HepG2 (cell line): ENCODE data around the gene RPS8. TPM values are rescaled to one million over a fixed set of nuclear protein-coding genes. Genes with fewer than 3 reads are reported as not detected.
A peak's percentile ranks its signal among the peaks of the same experiment; 100 is the strongest.

Source experiments
- ARNT2 ChIP-seq: sonication (generic); formaldehyde crosslinking; IDR thresholded peaks from 2 replicates; pipeline ENCODE4 v1.8.0; 2022; ENCODE audit warnings: mild to moderate bottlenecking, low read depth, missing genetic modification reagents, moderate library complexity
- DPF2 ChIP-seq: sonication (generic); formaldehyde crosslinking; IDR thresholded peaks from 2 replicates; pipeline ENCODE4 v1.4.0; 2020; ENCODE audit warnings: mild to moderate bottlenecking, low read depth, missing genetic modification reagents, borderline replicate concordance
- HNF4A ChIP-seq: sonication (generic); formaldehyde crosslinking; IDR thresholded peaks from 2 replicates; pipeline ENCODE4 v1.4.0; 2020; ENCODE audit warnings: missing genetic modification reagents
- KDM1A ChIP-seq: IDR thresholded peaks from 2 replicates; pipeline ENCODE4 v1.6.1; 2016; ENCODE audit warnings: missing compliant biosample characterization
- MXD4 ChIP-seq: IDR thresholded peaks from 2 replicates; pipeline ENCODE4 v1.6.1; 2016; ENCODE audit warnings: mild to moderate bottlenecking, missing biosample characterization, missing genetic modification reagents
- PAWR ChIP-seq: sonication (generic); formaldehyde crosslinking; IDR thresholded peaks from 2 replicates; pipeline ENCODE4 v1.4.0; 2020; ENCODE audit warnings: missing genetic modification reagents, mild to moderate bottlenecking, borderline replicate concordance
- RFX5 ChIP-seq: IDR thresholded peaks from 2 replicates; pipeline ENCODE4 v1.6.1; 2011; ENCODE audit warnings: low read depth, low read length, improper control_type of control experiment
- SOX6 ChIP-seq, 2 experiments: fragments of 450-650 bp in 1 of 2; sonication (generic) in 1 of 2; formaldehyde crosslinking in 1 of 2; IDR thresholded peaks; 2 replicates each; pipeline versions ENCODE4 v1.4.0 to v1.6.1; 2017 to 2020; ENCODE audit warnings: antibody characterized with exemption in 1 of 2, mild to moderate bottlenecking in 1 of 2, missing genetic modification reagents in 1 of 2
- TGIF2 ChIP-seq: IDR thresholded peaks from 2 replicates; pipeline ENCODE4 v1.6.1; 2016; ENCODE audit warnings: control low read depth, missing compliant biosample characterization
- THAP11 ChIP-seq: IDR thresholded peaks from 2 replicates; pipeline ENCODE4 v1.6.1; 2016; ENCODE audit warnings: missing biosample characterization, missing genetic modification reagents
- XBP1 ChIP-seq: sonication (generic); formaldehyde crosslinking; IDR thresholded peaks from 2 replicates; pipeline ENCODE4 v1.5.0; 2020; ENCODE audit warnings: missing genetic modification reagents
- YY1 ChIP-seq: IDR thresholded peaks from 2 replicates; pipeline ENCODE4 v1.6.1; 2011; ENCODE audit warnings: low read length, low read depth, moderate library complexity, mild to moderate bottlenecking; ENCODE audit not compliant: insufficient read depth, insufficient replicate concordance
- ZNF33B ChIP-seq: sonication (generic); formaldehyde crosslinking; IDR thresholded peaks from 2 replicates; pipeline ENCODE4 v1.5.1; 2020; ENCODE audit warnings: mild to moderate bottlenecking, missing genetic modification reagents
- ZNF598 ChIP-seq: sonication (generic); formaldehyde crosslinking; IDR thresholded peaks from 2 replicates; pipeline ENCODE4 v1.5.1; 2020; ENCODE audit warnings: mild to moderate bottlenecking, missing genetic modification reagents, borderline replicate concordance
- polyA plus RNA-seq, 8 experiments: library from polyadenylated mRNA; depleted of rRNA in 3 of 8; stranded (reverse) in 7 of 8; unstranded in 1 of 8; fragments of >200 nt; fragmentation: Illumina TruSeq in 4 of 8; extraction: Trizol in 4 of 8; gene quantifications; 2 replicates each; pipeline versions ENCODE4 v1.2.1 to v1.2.3, GENCODE V29; 2011 to 2016; ENCODE audit warnings: low read depth in 4 of 8, missing spikeins in 1 of 8, mixed read lengths in 1 of 8; ENCODE audit not compliant: insufficient read depth in 1 of 8
- total RNA-seq, 5 experiments: library from RNA; depleted of rRNA; stranded (reverse); fragments of >200 nt; fragmentation: Illumina TruSeq; extraction: Trizol; gene quantifications; 2 replicates each; pipeline ENCODE4 v1.2.3, GENCODE V29; 2016; ENCODE audit warnings: low read depth in 1 of 5
- TF ChIP-seq, protein P1 (sequence below): sonication (generic); formaldehyde crosslinking; IDR thresholded peaks from 2 replicates; pipeline ENCODE4 v1.4.0; 2020; ENCODE audit warnings: missing genetic modification reagents
- TF ChIP-seq, protein P2 (sequence below): fragments of 450-650 bp; IDR thresholded peaks from 2 replicates; pipeline ENCODE4 v1.6.1; 2016
- TF ChIP-seq, protein P3 (sequence below): sonication (generic); formaldehyde crosslinking; conservative IDR thresholded peaks from 2 replicates; pipeline ENCODE4 v1.4.0; 2020; ENCODE audit warnings: missing genetic modification reagents
- TF ChIP-seq, protein P4 (sequence below): sonication (generic); formaldehyde crosslinking; IDR thresholded peaks from 2 replicates; pipeline ENCODE4 v1.4.0; 2020; ENCODE audit warnings: missing genetic modification reagents

RPS8 gene
- total and polyA plus RNA-seq, 2 of the 13 experiments (the other 11 are each of a cell fraction or from before 2014, with no cell fraction given): 2,628 to 2,822 TPM

DNA sequence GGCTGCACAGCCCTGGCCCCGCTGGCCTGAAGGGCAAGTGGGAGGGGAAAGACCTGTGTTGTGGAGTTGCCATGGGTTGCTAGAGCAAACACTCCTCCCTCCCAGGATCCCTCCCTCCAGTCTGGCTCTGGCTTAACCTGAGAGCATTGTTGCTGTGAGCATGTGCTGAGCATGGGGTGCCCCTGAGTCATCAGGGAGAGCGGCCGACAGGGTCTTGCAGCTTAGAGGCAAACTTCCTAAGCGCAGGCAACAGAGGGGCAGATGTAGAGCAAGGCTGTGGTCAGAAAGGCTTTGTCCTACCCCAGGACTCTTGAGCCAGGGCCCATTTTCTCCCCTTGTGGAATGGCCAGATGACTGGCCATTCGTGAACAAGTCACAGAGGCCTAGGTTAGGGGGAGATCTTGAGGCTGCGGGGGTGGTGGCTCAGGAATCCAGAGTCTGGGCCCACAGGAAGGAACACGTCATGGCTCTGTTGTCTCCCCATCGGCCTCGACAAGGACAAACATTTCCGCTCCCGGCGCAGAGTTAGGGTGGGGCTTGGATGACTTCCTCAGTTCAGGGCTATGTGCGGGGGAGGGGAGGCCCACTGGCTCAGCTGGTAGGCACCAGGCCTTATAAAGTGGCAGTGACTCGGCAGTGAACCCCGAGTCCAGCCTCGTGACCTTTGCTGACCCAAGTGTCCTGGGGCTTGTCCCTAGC lies 32.2 kb downstream of the RPS8 start (continued):
- TF ChIP-seq MXD4 (CRISPR knock-in tag) (peak; percentile 49; the same call in 1 of the 2 replicates), XBP1 (CRISPR knock-in tag) (no peak; the same call in 1 of the 2 replicates), THAP11 (peak; percentile 60; the same call in 1 of the 2 replicates), SOX6 (IDR thresholded peaks at IDR 0.05) (no peak), SOX6 (CRISPR knock-in tag; IDR thresholded peaks at IDR 0.05) (peak; percentile 88), ARNT2 (CRISPR knock-in tag) (peak; percentile 77), ZNF33B (CRISPR knock-in tag) (peak; percentile 84), YY1 (no peak), HNF4A (CRISPR knock-in tag) (peak; percentile 79), RFX5 (peak; percentile 76; the same call in 1 of the 2 replicates), DPF2 (CRISPR knock-in tag) (0 out of 2 replicates have a peak, but pooled peaks have one; percentile 50), PAWR (CRISPR knock-in tag) (no peak), TGIF2 (CRISPR knock-in tag) (peak; percentile 67), ZNF598 (CRISPR knock-in tag) (peak; percentile 75; the same call in 1 of the 2 replicates), KDM1A (CRISPR knock-in tag) (no peak)
- TF ChIP-seq, protein P1, sequence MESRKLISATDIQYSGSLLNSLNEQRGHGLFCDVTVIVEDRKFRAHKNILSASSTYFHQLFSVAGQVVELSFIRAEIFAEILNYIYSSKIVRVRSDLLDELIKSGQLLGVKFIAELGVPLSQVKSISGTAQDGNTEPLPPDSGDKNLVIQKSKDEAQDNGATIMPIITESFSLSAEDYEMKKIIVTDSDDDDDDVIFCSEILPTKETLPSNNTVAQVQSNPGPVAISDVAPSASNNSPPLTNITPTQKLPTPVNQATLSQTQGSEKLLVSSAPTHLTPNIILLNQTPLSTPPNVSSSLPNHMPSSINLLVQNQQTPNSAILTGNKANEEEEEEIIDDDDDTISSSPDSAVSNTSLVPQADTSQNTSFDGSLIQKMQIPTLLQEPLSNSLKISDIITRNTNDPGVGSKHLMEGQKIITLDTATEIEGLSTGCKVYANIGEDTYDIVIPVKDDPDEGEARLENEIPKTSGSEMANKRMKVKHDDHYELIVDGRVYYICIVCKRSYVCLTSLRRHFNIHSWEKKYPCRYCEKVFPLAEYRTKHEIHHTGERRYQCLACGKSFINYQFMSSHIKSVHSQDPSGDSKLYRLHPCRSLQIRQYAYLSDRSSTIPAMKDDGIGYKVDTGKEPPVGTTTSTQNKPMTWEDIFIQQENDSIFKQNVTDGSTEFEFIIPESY (CRISPR knock-in tag): no peak
- TF ChIP-seq, protein P2, sequence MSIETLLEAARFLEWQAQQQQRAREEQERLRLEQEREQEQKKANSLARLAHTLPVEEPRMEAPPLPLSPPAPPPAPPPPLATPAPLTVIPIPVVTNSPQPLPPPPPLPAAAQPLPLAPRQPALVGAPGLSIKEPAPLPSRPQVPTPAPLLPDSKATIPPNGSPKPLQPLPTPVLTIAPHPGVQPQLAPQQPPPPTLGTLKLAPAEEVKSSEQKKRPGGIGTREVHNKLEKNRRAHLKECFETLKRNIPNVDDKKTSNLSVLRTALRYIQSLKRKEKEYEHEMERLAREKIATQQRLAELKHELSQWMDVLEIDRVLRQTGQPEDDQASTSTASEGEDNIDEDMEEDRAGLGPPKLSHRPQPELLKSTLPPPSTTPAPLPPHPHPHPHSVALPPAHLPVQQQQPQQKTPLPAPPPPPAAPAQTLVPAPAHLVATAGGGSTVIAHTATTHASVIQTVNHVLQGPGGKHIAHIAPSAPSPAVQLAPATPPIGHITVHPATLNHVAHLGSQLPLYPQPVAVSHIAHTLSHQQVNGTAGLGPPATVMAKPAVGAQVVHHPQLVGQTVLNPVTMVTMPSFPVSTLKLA: peak; percentile 93
- TF ChIP-seq, protein P3, sequence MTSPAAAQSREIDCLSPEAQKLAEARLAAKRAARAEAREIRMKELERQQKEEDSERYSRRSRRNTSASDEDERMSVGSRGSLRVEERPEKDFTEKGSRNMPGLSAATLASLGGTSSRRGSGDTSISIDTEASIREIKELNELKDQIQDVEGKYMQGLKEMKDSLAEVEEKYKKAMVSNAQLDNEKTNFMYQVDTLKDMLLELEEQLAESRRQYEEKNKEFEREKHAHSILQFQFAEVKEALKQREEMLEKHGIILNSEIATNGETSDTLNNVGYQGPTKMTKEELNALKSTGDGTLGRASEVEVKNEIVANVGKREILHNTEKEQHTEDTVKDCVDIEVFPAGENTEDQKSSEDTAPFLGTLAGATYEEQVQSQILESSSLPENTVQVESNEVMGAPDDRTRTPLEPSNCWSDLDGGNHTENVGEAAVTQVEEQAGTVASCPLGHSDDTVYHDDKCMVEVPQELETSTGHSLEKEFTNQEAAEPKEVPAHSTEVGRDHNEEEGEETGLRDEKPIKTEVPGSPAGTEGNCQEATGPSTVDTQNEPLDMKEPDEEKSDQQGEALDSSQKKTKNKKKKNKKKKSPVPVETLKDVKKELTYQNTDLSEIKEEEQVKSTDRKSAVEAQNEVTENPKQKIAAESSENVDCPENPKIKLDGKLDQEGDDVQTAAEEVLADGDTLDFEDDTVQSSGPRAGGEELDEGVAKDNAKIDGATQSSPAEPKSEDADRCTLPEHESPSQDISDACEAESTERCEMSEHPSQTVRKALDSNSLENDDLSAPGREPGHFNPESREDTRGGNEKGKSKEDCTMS: no peak
- TF ChIP-seq, protein P4, sequence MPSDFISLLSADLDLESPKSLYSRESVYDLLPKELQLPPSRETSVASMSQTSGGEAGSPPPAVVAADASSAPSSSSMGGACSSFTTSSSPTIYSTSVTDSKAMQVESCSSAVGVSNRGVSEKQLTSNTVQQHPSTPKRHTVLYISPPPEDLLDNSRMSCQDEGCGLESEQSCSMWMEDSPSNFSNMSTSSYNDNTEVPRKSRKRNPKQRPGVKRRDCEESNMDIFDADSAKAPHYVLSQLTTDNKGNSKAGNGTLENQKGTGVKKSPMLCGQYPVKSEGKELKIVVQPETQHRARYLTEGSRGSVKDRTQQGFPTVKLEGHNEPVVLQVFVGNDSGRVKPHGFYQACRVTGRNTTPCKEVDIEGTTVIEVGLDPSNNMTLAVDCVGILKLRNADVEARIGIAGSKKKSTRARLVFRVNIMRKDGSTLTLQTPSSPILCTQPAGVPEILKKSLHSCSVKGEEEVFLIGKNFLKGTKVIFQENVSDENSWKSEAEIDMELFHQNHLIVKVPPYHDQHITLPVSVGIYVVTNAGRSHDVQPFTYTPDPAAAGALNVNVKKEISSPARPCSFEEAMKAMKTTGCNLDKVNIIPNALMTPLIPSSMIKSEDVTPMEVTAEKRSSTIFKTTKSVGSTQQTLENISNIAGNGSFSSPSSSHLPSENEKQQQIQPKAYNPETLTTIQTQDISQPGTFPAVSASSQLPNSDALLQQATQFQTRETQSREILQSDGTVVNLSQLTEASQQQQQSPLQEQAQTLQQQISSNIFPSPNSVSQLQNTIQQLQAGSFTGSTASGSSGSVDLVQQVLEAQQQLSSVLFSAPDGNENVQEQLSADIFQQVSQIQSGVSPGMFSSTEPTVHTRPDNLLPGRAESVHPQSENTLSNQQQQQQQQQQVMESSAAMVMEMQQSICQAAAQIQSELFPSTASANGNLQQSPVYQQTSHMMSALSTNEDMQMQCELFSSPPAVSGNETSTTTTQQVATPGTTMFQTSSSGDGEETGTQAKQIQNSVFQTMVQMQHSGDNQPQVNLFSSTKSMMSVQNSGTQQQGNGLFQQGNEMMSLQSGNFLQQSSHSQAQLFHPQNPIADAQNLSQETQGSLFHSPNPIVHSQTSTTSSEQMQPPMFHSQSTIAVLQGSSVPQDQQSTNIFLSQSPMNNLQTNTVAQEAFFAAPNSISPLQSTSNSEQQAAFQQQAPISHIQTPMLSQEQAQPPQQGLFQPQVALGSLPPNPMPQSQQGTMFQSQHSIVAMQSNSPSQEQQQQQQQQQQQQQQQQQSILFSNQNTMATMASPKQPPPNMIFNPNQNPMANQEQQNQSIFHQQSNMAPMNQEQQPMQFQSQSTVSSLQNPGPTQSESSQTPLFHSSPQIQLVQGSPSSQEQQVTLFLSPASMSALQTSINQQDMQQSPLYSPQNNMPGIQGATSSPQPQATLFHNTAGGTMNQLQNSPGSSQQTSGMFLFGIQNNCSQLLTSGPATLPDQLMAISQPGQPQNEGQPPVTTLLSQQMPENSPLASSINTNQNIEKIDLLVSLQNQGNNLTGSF (CRISPR knock-in tag): no peak
